GM23338 (cell line): ENCODE measurements around the gene DOCK10.

Experiments used
- CREB1 ChIP-seq: fragments of 250-450 bp; sonication (Bioruptor Pico); IDR thresholded peaks from 2 replicates; pipeline ENCODE4 v1.5.0; 2020; ENCODE audit warnings: low read depth, mild to moderate bottlenecking, moderate library complexity
- CTCF ChIP-seq, 2 experiments: fragments of 200-600 bp in 1 of 2; sonication (generic) in 1 of 2; conservative IDR thresholded peaks; 2 replicates each; pipeline versions ENCODE4 v1.5.1 to v1.6.1; 2016 to 2017; ENCODE audit warnings: antibody characterized with exemption in 2 of 2, low read depth in 2 of 2, mild to moderate bottlenecking in 2 of 2, moderate library complexity in 1 of 2
- EZH2 ChIP-seq: fragments of 200-600 bp; sonication (generic); IDR thresholded peaks from one replicate; pipeline ENCODE4 v1.8.0; 2017; ENCODE audit warnings: antibody characterized with exemption, mild to moderate bottlenecking, low read depth; ENCODE audit not compliant: unreplicated experiment
- POLR2AphosphoS5 ChIP-seq: IDR thresholded peaks from 2 replicates; pipeline ENCODE4 v1.6.1; 2016; ENCODE audit warnings: antibody characterized with exemption, low read depth
- REST ChIP-seq: IDR thresholded peaks from one replicate; pipeline ENCODE4 v1.6.1; 2018; ENCODE audit warnings: antibody characterized with exemption; ENCODE audit not compliant: unreplicated experiment

GRCh38 chr2:225028572-225028971 lies 13.7 kb downstream of the DOCK10 start:
- TF ChIP-seq CTCF (conservative IDR thresholded peaks at IDR 0.05; ENCODE audit: low read depth in 2 of 2) = no peak
- TF ChIP-seq POLR2AphosphoS5 = no peak
- TF ChIP-seq EZH2 = no peak
- no peak for TF ChIP-seq CREB1
- TF ChIP-seq REST = no peak
